Posterior vena cava (tissue), 2 donors: ENCODE results near the gene TRAPPC13. TPM values are rescaled to one million over a fixed set of nuclear protein-coding genes. Genes with fewer than 3 reads are reported as not detected.
A peak's percentile ranks its signal among the peaks of the same experiment; 100 is the strongest.
"Not testable (repeated sequence)": the region's sequence is repeated elsewhere in the genome, so short reads cannot be mapped to it uniquely, and the experiment has no call there.

ENCODE experiments used
- DNase-seq: peaks from one replicate; pipeline ENCODE4 v3.0.0-alpha.2; 2020; ENCODE audit warnings: low spot score
- intact Hi-C, 2 donors: fragments of 100-400 bp; cut with DNase I; formaldehyde crosslinking; loops; one replicate each; pipeline versions ENCODE4 v1.14.1 to v1.14.2; 2022 to 2023
- long read RNA-seq, 2 donors: library from polyadenylated mRNA; unstranded; transcript quantifications; one replicate each; pipeline ENCODE4 v2.0.0, GENCODE V29; 2020 to 2021
- total RNA-seq, 2 donors: library from RNA; stranded (reverse); fragmentation: NEBNext Ultra II Directional; extraction: Animal tissue kit (Norgen Biotek cat#: 25700); gene quantifications; one replicate each; pipeline ENCODE4 v1.2.1, GENCODE V29; 2021
- donor health status: DM: yes; HTN: yes; CAD: no.
- donor health status: DM: yes; HTN: yes; CAD: no.

Gene TRAPPC13, protein sequence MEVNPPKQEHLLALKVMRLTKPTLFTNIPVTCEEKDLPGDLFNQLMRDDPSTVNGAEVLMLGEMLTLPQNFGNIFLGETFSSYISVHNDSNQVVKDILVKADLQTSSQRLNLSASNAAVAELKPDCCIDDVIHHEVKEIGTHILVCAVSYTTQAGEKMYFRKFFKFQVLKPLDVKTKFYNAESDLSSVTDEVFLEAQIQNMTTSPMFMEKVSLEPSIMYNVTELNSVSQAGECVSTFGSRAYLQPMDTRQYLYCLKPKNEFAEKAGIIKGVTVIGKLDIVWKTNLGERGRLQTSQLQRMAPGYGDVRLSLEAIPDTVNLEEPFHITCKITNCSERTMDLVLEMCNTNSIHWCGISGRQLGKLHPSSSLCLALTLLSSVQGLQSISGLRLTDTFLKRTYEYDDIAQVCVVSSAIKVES
- 10 to 100 TPM; 23.6 to 24.0 TPM for total RNA-seq
- long read RNA-seq, donor 1, partial matches to known transcripts = 0 of 5 reads
- long read RNA-seq, donor 1, other reads (novel, unspliced or antisense) = 4 of 5 reads
- long read RNA-seq, donor 2, partial matches to known transcripts = 2 of 11 reads
- long read RNA-seq, donor 2, other reads (novel, unspliced or antisense) = 9 of 11 reads

DNA sequence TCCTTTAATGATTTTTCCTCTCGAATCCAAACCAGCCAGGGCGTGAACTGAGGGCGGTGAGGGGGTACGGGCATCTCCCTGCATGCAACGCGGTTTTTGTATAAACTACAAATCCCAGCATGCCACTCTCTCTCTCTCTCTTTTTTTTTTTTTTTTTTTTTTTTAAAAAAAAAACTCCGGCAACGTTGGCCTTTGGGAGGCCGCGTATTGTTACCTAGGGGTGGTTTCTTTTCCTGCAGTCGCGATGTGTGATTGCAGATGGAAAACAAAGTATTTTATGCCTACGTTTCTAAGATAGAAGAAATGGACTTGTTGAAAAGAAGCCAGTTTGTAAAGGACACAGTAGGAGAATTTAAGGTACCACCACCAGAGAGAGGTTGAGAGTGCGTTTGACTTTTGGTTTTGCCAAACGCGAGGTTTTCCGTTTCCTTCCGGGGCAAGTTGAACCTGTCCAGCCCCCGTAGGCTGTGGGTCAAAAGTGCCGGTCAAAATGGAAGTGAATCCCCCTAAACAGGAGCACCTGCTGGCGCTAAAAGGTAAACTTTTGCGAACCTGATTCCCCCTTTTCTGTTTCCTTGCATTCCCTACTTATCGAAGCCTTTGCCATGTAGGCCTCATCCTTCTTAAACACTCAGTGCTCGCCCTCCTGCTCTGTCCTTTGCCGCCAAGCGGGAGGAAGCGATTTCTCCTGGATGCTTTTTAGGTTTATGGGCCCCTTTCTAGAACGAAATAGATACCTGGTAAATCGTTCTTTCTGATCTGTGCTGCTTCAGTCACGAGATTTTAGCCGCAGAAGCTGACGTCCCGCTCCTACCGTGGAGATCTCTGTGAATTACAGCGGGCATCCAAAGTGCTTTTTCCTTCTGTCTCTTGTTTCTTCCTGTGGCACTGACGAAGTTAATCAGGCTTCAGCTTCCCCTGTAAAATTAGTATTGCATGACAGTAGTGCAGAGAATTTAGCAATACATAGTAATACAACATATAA, at the start of gene TRAPPC13, which contains the start of gene SHLD3:
Gene TRAPPC13, plus strand, starts transcription at position 457 of the 985 bp plus-strand sequence. Its CDS starts 34 bp downstream, at position 491.
Gene SHLD3, plus strand, starts transcription at position 457 of the 985 bp plus-strand sequence. CDS start 4,561 bp downstream, outside the sequence.
- intact Hi-C loops = no loop called here
- DNase-seq = peak; percentile 92

DNA sequence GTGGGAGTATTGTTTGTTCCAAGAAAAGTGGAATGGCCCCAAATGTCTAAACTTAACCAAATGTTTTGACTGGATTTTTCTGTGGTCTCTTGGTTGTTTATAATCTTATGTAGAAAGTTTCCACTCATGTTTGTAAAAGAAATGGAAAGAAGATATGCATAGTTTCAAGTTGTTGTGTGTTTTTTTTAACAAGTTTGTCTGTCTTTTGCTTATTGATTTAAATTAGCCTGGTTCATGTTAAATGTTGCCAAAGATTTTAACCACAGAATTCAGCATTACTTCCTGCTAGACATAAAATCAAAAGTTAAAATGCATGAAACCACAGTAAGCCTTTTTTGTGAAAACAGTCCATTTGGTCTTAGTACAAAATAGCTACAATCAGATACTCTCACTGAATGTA, 47.7 kb upstream of the TRAPPC13 start:
- intact Hi-C loops = no loop called here
- DNase-seq = no peak

DNA sequence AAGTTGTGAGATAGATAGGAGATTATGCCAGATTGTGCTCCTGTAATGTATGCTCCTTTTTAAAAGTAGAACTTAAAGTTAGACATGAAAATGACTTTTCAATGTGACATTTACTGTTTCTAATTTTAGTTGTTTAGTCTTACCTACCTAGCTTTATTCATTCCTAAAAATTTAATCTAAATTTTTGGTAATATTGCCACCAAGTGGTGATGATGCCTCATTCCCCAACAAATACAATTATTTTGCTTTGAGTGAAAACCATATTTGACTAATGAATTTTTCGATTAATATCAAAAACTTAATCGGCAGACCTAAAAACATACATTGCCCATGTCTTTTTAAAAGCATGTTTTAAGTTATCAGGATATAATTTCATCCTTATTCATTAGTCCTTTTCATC, 36.1 kb upstream of the TRAPPC13 start:
- intact Hi-C loops = no loop called here
- no peak for DNase-seq

DNA sequence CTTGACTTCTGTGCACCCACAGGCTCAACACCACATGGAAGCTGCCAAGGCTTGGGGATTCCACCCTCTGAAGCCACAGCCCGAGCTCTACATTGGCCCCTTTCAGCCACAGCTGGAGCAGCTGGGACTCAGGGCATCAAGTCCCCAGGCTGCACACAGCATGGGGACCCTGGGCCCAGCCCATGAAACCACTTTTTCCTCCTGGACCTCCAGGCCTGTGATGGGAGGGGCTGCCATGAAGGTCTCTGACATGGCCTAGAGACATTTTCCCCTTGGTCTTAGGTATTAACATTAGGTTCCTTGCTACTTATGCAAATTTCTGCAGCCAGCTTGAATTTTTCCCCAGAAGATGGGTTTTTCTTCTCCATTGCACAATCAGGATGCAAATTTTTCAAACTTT, 23.1 kb upstream of the TRAPPC13 start:
- DNase-seq, intact Hi-C loops: not testable (repeated sequence)

DNA sequence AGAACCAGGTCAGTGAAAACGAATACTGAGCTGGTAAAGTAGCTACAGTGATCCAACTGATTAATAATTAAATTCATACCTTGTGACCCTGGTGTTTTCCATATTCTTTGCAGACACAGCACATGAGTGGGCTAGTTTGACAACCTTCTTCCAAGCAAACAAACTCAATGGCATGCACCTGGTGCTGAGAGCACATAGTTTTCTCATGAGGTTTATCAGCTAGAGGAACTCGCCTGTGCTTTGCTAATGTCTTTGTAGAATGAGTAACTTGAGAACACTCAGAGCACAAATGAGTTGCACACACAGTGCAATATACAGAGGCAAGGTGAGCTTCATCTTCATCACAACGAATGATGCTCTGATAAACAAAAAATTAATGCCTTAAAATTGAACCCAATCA, 13.3 kb upstream of the TRAPPC13 start:
- DNase-seq = no peak
- intact Hi-C loops = no loop called here

DNA sequence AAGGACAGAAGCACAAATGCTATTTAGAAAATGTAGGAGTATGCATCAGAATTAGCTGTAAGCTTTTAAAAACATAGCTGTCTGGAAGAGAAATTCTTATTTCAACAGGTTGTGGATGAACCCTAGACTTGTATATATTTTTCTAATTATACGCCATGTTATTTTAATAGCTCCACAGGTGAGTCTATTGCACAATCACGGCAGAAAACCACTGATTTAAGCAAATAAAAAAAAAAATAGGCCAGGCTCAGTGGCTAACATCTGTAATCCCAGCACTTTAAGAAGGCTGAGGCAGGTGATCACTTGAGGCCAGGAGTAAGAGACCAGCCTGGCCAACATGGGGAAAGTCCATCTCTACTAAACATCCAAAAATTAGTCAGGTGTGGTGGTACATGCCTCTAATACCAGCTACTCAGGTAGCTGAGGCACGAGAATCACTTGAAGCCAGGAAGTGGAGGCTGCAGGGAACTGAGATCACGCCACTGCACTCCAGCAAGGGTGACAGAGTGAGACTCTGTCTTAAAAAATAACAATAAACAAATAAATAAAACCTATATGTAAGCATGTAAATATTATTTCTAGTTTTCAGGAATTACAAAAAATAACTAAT, 12.4 kb upstream of the TRAPPC13 start:
- no peak for DNase-seq
- intact Hi-C loops = no loop called here

DNA sequence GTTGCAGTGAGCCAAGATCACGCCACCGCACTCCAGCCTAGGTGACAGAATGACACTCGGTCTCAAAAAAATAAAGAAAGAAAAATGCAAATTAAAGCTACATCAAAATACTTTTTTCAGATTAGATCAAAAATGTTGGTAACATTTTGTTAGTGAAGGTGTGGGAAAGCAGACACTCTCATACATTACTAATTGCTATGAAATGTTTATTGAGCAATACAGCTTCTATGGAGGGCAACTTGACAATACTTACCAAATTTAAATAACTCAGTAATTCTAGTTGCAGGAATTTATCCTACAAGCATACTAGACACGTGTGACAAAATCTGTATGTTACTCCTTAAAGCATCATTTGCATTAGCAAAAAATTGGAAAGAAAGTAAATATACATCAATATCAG, 4.8 kb upstream of the TRAPPC13 start:
- intact Hi-C loops = no loop called here
- no peak for DNase-seq

DNA sequence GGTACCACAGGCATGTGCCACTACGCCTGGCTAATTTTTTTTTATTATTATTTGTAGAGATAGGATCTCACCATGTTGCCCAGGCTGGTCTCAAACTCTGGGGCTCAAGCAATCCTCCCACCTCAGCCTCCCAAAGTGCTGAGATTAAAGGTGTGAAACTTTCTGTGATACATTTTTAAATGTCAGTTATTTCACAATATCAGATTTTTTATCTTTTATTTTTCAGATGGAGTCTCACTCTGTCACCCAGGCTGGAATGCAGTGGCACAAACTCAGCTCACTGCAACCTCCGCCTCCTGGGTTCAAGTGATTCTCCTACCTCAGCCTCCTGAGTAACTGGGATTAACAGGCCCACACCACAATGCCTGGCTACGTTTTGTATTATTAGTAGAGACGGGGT, 2.9 kb upstream of the TRAPPC13 start:
- DNase-seq, intact Hi-C loops: not testable (repeated sequence)

DNA sequence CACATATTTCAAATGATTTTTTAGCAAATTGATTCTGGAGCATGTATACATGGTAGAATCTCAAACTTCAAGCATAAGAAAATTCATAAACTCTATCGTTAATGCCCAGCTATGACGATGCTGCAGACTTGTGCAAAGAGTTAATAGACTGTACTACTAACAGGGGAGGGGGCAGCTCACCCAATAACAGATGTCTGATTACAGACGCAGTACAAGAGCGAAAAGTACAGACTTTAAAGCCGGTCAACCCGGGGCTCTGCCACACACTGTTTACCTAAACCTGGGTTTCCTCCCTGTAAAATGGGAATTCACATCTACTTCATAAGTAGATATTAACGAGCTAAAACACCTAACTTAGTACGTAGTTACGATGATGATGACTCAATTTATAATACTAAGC, 1.3 kb upstream of the TRAPPC13 start:
- intact Hi-C loops = no loop called here
- DNase-seq = no peak

DNA sequence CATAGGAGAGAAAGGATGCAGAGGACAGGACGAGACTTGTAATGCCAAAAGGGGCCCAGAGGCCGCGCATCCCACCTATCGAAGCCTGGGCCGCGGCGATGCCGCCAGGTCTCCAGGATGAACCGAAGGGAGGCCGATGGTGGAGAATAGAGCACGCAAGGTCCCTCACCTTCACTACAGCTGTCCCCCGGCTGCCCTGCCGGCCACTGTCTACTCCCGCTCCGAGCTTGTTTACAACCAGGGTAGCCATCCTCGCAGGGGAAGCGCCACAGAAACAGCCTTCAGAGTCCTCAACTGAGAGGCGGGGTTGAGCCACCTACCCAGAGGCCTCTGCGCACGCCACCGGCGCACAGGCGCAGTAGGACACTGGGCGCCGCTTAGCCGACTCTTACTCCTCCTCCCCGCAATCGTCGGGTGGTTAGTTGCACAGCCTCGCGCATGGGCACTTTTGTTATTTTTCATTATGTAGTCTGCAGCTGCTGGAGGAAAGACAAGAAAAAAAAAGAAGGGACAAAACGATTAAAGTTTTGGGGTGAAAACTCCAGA, 729 bp upstream of the TRAPPC13 start, which contains the start of gene TRIM23:
Gene TRIM23, minus strand, starts transcription at position 309 of the 546 bp plus-strand sequence. Its CDS starts 59 bp downstream, at position 250.
- intact Hi-C loops = no loop called here
- DNase-seq = peak; percentile 98

DNA sequence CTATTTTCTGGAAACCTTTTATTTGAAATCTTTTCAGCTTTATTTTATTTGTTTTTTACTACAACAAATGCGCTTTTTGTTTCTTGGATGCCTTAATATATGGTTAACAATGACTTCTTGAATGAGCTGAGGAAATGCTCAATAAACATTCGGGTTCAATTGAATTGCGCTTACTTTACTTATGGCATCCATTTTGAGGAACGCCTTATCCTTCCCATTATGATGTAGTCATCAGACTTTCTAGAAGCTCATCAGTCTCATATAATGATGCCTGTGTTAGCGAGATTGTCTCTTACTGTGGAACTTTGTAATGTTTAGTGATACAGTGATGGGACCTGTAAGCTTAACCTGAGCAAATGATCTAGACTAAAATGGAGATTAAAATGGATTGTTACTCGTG, 916 bp downstream of the TRAPPC13 start:
- intact Hi-C loops = no loop called here
- no peak for DNase-seq

DNA sequence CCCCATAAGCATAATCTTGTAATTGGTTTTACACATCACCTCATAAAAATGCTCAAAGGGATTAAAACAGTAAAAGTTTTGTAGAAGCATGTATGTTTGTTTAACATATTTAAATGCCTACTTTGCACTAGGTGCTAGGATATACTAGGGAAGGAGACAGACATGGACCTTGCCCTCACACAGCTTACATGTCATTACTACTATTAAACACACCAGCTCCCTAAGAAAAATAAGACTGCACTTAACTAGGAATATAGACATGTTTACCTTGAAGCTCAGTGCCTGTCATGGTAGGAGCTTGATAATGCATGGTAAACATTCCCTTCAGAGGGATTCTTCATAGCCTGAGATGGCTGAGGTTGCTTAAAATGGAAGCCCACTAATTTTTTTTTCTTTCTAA, 6.2 kb downstream of the TRAPPC13 start:
- DNase-seq = no peak
- intact Hi-C loops = no loop called here

DNA sequence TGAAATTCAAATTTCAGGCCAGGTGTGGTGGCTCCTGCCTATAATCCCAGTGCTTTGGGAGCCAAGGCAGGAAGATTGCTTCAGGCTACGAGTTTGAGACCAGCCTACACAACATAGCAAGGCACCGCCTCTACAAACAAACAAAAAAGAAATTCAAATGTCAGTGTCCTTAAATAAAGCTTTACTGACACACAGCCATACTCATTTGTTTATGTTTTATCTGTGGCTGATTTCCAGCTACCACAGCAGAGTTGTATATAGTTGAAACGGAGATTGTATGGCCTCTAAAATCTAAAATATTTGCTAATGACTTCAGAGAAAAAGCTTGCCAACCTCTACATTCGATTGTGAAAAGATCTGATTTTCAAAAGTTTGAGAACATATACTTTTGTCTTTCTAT, 15.4 kb downstream of the TRAPPC13 start:
- intact Hi-C loops = no loop called here
- no peak for DNase-seq

DNA sequence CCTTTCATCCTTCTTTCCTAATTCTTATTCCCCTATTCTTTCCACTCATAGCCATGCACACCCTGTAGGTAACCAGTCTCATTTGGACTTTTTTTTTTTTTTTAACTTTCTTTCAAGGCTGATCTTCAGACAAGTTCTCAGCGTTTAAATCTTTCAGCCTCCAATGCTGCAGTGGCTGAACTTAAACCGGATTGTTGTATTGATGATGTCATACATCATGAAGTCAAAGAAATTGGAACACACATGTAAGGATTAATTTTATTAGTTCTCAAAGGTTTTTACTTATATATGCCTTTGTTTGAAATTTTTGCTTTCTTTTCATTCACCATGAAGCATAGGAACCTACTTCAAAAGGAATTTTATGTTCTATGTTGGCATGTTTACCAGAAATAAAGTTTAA, 22.1 kb downstream of the TRAPPC13 start:
- intact Hi-C loops = no loop called here
- no peak for DNase-seq

DNA sequence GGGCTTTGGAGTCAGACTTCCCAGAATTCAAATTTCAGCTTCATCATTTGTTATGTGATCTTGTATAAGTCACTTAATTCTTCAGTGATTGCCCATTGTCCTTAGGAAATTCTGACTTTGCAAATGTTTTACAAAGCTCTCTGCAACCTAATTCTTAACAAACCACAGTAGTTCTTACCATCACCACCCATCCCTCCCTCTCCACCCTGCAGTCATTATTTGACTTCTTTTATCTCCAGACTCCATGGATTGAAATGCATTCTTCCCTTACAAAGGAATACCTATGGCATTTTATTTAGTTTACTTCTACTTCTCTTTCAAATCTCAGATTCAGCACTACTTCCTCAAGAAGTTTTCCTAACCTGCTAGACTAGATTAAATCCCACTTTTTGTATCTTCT, 23.1 kb downstream of the TRAPPC13 start:
- no peak for DNase-seq
- intact Hi-C loops = no loop called here

DNA sequence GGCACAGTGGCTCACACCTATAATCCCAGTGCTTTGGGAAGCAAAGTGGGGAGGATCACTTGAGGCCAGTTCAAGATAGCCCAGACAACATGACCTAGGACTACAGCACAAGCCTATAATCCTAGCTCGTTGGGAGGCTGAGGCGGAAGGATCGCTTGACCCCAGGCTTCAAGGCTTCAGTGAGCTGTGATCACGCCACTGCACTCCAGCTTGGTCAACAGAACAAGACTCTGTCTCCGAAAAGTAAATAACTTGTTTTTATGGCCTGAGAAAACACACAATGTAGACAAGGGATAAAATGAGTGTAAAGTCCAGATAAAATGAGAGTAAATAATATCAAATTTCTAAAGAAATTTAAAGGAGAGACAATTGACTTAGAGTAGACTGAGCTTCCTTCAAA, 26.3 kb downstream of the TRAPPC13 start:
- intact Hi-C loops = no loop called here
- no peak for DNase-seq

DNA sequence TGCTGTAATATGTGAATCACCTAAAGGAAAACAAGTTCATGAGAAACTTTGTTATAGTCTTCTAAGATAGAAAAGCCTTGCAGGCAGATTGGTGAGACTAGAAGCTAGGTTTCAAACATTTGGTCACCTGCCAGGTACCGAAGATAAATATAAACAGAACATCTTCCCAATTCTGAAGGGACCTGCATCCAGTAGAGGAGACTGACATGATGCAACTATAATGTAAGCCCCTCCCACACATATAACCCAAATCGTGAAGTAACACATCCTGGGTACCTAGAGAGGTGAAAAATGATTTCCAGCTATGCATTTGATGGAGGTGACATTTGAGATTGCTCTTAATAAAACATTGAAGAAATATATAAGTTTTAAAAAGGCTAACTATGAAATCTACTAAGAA, 29.9 kb downstream of the TRAPPC13 start:
- intact Hi-C loops = no loop called here
- no peak for DNase-seq

DNA sequence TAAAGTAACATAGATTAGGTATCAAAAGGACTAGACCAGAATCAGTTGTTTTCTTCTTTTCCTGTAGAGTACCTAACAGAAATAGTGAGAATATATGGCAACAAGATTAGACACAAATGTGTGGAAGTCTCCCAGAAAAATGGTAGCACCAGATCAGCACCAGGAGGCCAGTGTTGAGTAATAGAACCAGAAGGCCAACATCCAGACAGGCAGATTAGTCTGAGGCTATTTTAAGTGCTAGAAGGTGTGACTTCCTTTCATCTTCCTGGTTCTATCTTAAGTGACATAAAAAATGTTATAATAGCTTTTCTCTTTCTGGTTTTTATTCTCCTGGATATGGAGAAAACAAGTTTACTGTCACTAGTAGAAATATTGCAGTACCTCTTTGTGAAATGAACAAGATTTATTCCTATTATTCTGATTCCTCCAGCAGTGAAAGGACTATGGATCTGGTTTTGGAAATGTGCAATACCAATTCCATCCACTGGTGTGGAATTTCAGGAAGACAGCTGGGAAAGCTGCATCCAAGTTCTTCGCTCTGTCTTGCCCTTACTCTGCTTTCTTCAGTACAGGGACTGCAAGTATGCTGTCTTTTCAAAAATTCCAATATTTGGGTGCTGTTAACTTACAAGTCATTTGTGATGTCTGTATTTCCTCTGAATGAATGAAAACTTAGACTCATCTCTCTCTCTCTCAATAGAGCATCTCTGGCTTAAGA, 39.1 kb downstream of the TRAPPC13 start:
- no peak for DNase-seq
- intact Hi-C loops = no loop called here
